HFFc6 (cell line): ENCODE results near the gene NAPA. TPM values are rescaled to one million over a fixed set of nuclear protein-coding genes. Genes with fewer than 3 reads are reported as not detected.

Source experiments
- DNase-seq: peaks from one replicate; pipeline ENCODE4 v3.0.0-alpha.2; 2018
- H3K27ac Mint-ChIP-seq: 2 replicates; pipeline ENCODE4 v1.8.0; 2020; ENCODE audit warnings: mild to moderate bottlenecking, mixed read lengths
- H3K27me3 Mint-ChIP-seq: 2 replicates; pipeline ENCODE4 v1.8.0; 2021; ENCODE audit warnings: mild to moderate bottlenecking, moderate library complexity, mixed read lengths; ENCODE audit not compliant: insufficient read depth
- H3K36me3 Mint-ChIP-seq: 2 replicates; pipeline ENCODE4 v1.8.0; 2021; ENCODE audit warnings: low read depth, mixed read lengths
- H3K4me1 Mint-ChIP-seq: 2 replicates; pipeline ENCODE4 v1.8.0; 2020; ENCODE audit warnings: low read depth, mixed read lengths
- H3K4me3 Mint-ChIP-seq: 2 replicates; pipeline ENCODE4 v1.8.0; 2020; ENCODE audit warnings: mild to moderate bottlenecking, moderate library complexity, mixed read lengths
- H3K9me3 Mint-ChIP-seq: 2 replicates; pipeline ENCODE4 v1.8.0; 2020; ENCODE audit warnings: mild to moderate bottlenecking, mixed read lengths
- total RNA-seq, 6 experiments: library from RNA; stranded (reverse); fragmentation: NEBNext Ultra II Directional; extraction: Animal tissue kit (Norgen Biotek cat#: 25700); gene quantifications; 2 replicates in 1 of 6; 3 replicates in 5 of 6; pipeline ENCODE4 v1.2.3, GENCODE V29; 2021
- TF ChIP-seq, protein P1 (sequence below): fragments of 200-600 bp; sonication (generic); IDR thresholded peaks from 2 replicates; pipeline ENCODE4 v1.5.0; 2021; ENCODE audit warnings: antibody characterized with exemption, mild to moderate bottlenecking

The NAPA gene
- total RNA-seq, 6 experiments from 2014 or later: 94.4 to 119 (median 109) TPM

DNA sequence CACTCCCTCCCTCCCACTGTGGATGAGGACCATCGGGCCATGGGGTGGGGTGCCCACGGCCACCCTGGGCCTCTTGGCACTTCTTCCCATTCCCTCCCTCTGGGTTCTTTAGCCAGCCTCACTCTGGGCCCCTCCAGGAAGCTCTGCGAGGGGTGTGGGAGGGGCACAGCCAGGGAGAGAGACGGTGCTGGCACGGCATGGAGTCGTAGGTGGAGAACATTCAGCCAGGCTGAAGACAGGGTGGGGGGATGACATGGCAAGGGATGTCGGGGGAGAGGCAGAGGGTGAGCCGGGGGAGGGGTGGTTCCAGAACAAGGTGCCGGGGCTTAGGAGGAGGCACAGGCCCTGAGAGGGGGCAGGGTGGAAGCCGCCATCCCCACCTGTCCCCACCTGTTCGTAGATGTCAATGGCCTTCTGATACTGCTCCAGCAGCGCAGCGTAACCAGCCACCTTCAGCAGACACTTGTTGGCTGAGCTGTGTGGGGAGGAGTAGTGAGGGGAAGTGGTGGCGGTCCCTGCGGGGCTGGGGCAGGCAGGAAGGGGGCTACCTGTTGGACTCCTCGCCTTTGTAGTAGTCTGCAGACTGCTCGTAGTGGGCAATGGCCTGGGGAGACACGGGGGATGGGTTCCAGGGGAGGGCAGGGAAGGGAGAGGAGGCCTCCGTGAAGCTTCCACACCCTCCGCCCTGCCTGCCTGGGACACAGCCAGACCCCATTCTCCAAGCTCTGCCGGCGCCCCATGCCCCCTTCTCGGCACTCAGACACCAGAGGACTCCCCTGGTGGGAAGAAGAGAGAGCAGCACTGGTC lies 22.1 kb downstream of the NAPA start:
- TF ChIP-seq, protein P1, sequence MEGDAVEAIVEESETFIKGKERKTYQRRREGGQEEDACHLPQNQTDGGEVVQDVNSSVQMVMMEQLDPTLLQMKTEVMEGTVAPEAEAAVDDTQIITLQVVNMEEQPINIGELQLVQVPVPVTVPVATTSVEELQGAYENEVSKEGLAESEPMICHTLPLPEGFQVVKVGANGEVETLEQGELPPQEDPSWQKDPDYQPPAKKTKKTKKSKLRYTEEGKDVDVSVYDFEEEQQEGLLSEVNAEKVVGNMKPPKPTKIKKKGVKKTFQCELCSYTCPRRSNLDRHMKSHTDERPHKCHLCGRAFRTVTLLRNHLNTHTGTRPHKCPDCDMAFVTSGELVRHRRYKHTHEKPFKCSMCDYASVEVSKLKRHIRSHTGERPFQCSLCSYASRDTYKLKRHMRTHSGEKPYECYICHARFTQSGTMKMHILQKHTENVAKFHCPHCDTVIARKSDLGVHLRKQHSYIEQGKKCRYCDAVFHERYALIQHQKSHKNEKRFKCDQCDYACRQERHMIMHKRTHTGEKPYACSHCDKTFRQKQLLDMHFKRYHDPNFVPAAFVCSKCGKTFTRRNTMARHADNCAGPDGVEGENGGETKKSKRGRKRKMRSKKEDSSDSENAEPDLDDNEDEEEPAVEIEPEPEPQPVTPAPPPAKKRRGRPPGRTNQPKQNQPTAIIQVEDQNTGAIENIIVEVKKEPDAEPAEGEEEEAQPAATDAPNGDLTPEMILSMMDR: no peak
- peaks cover 1% of the 10 kb centered on the region for H3K27me3 Mint-ChIP-seq
- no peak overlapping the region for H3K4me3 Mint-ChIP-seq
- DNase-seq: no peak
- no peaks in the 10 kb centered on the region for H3K4me1 Mint-ChIP-seq
- peaks cover 8% of the 10 kb centered on the region for H3K36me3 Mint-ChIP-seq
- H3K9me3 Mint-ChIP-seq: no peaks in the 10 kb centered on the region
- H3K27ac Mint-ChIP-seq: no peak overlapping the region

DNA sequence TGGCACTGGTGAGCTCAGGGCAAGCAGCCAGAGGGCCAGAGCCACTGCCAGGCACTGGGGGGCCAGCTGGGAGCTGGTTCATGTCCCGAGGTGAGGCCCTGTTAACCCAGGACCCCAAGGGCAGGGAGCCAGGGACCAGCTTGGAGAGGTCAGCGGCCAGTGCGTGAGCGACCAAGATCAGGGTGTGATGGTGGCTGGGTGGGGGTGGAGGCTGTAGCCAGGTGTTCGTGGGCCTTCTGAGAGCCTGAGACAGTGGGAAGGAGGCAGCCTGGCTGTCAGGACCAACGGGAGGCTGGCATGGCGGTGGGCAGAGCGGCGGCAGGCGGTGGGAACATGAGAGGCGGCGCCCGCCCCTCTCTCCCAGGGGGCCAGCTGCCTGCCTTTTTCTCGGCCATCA lies 22.7 kb downstream of the NAPA start:
- H3K27ac Mint-ChIP-seq: no peak overlapping the region
- no peaks in the 10 kb centered on the region for H3K9me3 Mint-ChIP-seq
- H3K4me3 Mint-ChIP-seq: no peak overlapping the region
- no peaks in the 10 kb centered on the region for H3K4me1 Mint-ChIP-seq
- H3K36me3 Mint-ChIP-seq: peaks cover 8% of the 10 kb centered on the region
- H3K27me3 Mint-ChIP-seq: peaks cover 1% of the 10 kb centered on the region
- no peak for DNase-seq
- TF ChIP-seq, protein P1: no peak

- no peak overlapping the region for H3K27ac Mint-ChIP-seq
- peaks cover 8% of the 10 kb centered on the region for H3K36me3 Mint-ChIP-seq
- peaks cover 1% of the 10 kb centered on the region for H3K27me3 Mint-ChIP-seq
- H3K9me3 Mint-ChIP-seq: no peaks in the 10 kb centered on the region
- no peak overlapping the region for H3K4me3 Mint-ChIP-seq
- TF ChIP-seq, protein P1: no peak
- no peaks in the 10 kb centered on the region for H3K4me1 Mint-ChIP-seq
- DNase-seq: no peak
Observed at GRCh38 chr19:47491358-47492136, 23.3 kb downstream of the NAPA start.

DNA sequence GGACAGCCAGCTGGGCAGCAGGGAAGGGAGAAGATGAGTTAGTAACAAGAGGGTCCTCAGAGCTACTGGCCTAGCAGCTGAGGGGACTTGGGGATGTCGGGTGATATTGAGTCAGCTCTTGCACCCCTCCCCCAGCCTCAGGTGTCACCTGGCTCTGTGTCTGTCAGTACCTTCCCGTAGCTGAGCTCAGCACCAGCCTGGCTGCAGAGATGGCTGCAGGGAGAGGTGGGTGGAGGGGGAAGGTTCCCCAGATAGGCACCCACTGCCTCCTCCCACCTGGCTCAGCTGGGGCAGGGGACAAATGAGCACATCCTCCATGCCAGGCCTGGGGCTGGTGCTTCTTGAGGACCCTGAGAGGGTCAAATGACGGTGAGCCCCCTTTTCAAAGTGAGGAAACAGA lies 24.0 kb downstream of the NAPA start:
- no peak for DNase-seq
- TF ChIP-seq, protein P1: no peak
- Mint-ChIP-seq H3K4me3 (no peak overlapping the region), H3K36me3 (peaks cover 8% of the 10 kb centered on the region), H3K27me3 (peaks cover 1% of the 10 kb centered on the region), H3K9me3 (no peaks in the 10 kb centered on the region), H3K27ac (no peak overlapping the region), H3K4me1 (no peaks in the 10 kb centered on the region)

DNA sequence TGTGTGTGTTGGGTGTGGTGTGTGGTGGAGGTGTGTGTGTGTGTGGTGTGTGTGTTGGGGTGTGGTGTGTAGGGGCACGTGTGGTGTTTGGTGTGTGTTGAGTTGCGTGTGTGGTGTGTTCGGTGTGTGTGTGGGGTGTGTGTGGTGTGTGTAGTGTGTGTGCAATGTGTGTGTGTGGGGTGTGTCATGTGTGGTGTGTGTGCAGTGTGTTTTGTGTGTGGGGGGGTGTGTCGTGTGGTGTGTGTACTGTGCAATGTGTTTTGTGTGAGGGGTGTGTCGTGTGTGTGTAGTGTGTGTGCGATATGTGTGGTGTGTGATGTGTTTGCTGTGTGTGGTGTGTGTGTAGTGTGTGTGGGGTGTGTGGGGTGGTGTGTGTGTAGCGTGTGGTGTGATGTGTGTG lies 24.8 kb downstream of the NAPA start:
- peaks cover 5% of the 10 kb centered on the region for H3K4me1 Mint-ChIP-seq
- no peak overlapping the region for H3K4me3 Mint-ChIP-seq
- H3K9me3 Mint-ChIP-seq: no peaks in the 10 kb centered on the region
- no peak overlapping the region for H3K27ac Mint-ChIP-seq
- TF ChIP-seq, protein P1: no peak
- DNase-seq: no peak
- peaks cover 16% of the 10 kb centered on the region for H3K36me3 Mint-ChIP-seq
- peaks cover 1% of the 10 kb centered on the region for H3K27me3 Mint-ChIP-seq
